HG02571 (cell line): ENCODE measurements around the gene MAGI2.

Source experiments
- ATAC-seq: cut with Tn5 transposase; IDR thresholded peaks from one replicate; pipeline ENCODE4 v1.9.1; 2021; ENCODE audit warnings: mild to moderate bottlenecking, moderate library complexity; ENCODE audit not compliant: unreplicated experiment

Gene MAGI2

GRCh38 chr7:78448911-78449310, 1004.6 kb downstream of the MAGI2 start:
- no peak for ATAC-seq

GRCh38 chr7:78444267-78444666, 1009.2 kb downstream of the MAGI2 start:
- no peak for ATAC-seq

- ATAC-seq: no peak
These were observed 1009.7 kb downstream of the MAGI2 start for GRCh38 chr7:78443811-78444210.

GRCh38 chr7:78441737-78442136, 1011.7 kb downstream of the MAGI2 start:
- ATAC-seq: no peak

GRCh38 chr7:78438433-78438832, 1015.0 kb downstream of the MAGI2 start:
- ATAC-seq: no peak

GRCh38 chr7:78437118-78437517, 1016.3 kb downstream of the MAGI2 start:
- no peak for ATAC-seq

- ATAC-seq: no peak
These were observed 1018.1 kb downstream of the MAGI2 start for GRCh38 chr7:78435355-78435754.

- no peak for ATAC-seq
These were observed 1019.2 kb downstream of the MAGI2 start for GRCh38 chr7:78434281-78434680.

- no peak for ATAC-seq
These were observed 1020.0 kb downstream of the MAGI2 start for GRCh38 chr7:78433421-78433820.

GRCh38 chr7:78429878-78430277, 1023.6 kb downstream of the MAGI2 start:
- no peak for ATAC-seq

- ATAC-seq: no peak
These were observed 1026.3 kb downstream of the MAGI2 start for GRCh38 chr7:78427209-78427608.

GRCh38 chr7:78420001-78420400, 1033.5 kb downstream of the MAGI2 start:
- no peak for ATAC-seq

GRCh38 chr7:78417180-78417853, 1036.2 kb downstream of the MAGI2 start:
- ATAC-seq: no peak

GRCh38 chr7:78413568-78413967, 1039.9 kb downstream of the MAGI2 start:
- ATAC-seq: no peak

- no peak for ATAC-seq
These were observed 1041.1 kb downstream of the MAGI2 start for GRCh38 chr7:78412216-78412858.

- no peak for ATAC-seq
These were observed 1046.4 kb downstream of the MAGI2 start for GRCh38 chr7:78407031-78407430.

- ATAC-seq: no peak
These were observed 1046.9 kb downstream of the MAGI2 start for GRCh38 chr7:78406531-78406930.

- no peak for ATAC-seq
These were observed 1051.4 kb downstream of the MAGI2 start for GRCh38 chr7:78402096-78402495.

- ATAC-seq: no peak
These were observed 1053.4 kb downstream of the MAGI2 start for GRCh38 chr7:78400038-78400437.

- ATAC-seq: no peak
These were observed 1054.3 kb downstream of the MAGI2 start for GRCh38 chr7:78399033-78399769.

GRCh38 chr7:78398576-78398975, 1054.9 kb downstream of the MAGI2 start:
- no peak for ATAC-seq

- ATAC-seq: no peak
These were observed 1055.4 kb downstream of the MAGI2 start for GRCh38 chr7:78398081-78398480.
